ENCODE results near the gene SLC35A1. TPM values are rescaled to one million over a fixed set of nuclear protein-coding genes. Genes with fewer than 3 reads are reported as not detected.

SLC35A1 gene
- total RNA-seq, 1 donor from 2014 or later: 11.3 TPM

- DNase-seq (ENCODE audit: low spot score): no peak
Observed at GRCh38 chr6:87522686-87523085, 49.9 kb downstream of the SLC35A1 start.

GRCh38 chr6:87529221-87529620 lies 56.4 kb downstream of the SLC35A1 start:
- no peak for DNase-seq (ENCODE audit: low spot score)

DNA sequence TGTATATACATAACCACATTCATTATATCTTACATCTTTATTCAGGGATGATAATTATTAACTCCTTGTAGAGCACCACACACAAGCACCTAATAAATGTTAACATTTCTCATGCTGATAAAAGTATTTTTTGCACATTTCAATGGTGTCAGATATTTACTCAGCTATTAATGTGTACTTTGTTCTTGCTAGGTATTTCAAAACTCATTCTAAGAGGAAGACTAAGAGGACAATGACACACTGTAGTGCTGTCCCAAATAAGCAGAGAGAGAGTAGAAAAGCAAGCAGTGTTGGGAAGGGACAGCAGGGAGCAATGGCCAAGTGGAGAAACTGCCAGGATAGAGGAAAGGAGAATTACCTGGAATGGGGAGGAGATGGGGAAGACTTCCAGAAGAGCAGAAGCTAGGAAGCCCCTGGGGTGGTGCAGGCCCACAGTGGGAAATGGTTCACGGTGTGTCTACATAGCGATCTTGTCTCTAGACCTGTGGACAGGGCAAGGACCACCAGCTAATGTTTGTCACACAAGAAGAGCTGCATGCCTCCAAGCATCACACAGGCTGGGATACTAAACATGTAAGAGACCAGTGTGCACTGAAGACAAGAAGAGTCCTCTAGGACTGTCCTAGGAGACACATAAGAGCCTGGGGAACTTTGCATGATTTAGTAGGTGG lies 61.7 kb downstream of the SLC35A1 start:
- DNase-seq (ENCODE audit: low spot score): no peak

DNA sequence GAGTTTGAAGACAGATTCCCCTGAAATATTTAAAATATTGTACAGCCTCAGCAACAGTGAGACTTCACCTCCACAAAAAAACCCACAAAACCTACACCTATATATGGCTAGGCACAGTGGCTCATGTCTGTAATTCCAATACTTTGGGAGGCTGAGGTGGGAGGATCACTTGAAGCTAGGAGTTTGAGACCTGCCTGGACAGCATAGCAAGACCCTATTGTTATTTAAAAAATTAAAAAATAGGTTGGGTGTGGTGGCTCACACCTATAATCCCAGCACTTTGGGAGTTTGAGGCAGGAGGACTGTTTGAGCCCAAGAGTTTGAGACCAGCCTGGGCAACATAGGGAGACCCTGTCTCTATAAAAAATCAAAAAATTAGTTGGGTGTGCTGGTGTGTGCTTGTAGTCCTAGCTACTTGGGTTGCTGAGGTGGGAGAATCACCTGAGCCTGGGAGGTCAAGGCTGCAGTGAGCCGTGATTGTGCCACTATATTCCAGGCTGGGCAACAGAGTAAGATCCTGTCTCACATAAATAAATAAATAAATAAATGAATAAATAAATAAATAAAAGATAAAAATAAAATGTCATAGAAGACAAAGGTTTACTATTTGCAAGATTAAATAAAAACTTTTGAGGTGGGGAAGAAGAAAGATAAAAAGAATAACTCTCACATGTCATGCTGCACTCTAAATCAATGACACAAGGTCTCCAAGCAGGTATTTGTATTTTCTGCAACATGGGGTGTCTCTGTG lies 65.9 kb downstream of the SLC35A1 start:
- no peak for DNase-seq (ENCODE audit: low spot score)

- no peak for DNase-seq (ENCODE audit: low spot score)
Observed at GRCh38 chr6:87539554-87539953, 66.8 kb downstream of the SLC35A1 start.

DNA sequence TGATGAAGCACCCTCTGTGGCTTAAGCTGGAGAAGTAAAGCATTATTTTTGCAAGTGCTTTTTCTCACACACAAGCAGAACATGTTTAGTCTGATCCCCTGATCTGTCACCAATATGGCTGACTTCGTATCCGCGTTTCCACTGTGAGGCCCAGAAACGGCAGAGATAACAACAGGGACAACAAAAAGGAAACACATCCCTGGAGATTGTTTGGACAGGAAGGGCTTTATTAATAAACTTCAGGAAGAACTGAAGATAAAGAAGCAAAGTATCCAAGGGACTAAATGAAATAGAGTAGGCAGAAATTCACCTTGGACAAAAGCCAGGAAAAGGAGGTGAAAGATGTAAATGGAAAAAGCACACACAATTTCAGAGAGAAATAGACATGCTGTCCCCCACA lies 67.8 kb downstream of the SLC35A1 start:
- DNase-seq (ENCODE audit: low spot score): no peak

DNA sequence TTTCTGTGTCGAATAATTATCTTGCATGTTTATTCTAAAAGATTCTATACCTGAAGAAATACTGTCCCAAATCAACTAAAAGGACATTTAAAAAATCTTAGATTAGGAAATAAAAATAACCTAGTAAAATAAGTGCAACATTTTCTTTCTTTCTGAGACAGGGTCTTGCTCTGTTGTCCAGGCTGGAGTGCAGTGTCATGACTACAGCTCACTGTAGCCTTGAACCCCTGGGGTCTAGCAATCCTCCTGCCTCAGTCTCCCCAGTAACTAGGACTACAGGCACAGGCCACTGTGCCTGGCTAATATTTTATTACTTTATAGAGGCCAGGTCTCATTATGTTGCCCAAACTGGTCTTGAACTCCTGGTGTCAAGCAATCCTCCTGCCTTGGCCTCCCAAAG lies 68.3 kb downstream of the SLC35A1 start:
- DNase-seq (ENCODE audit: low spot score): no peak

- DNase-seq (ENCODE audit: low spot score): no peak
Observed at GRCh38 chr6:87541744-87542143, 69.0 kb downstream of the SLC35A1 start.

GRCh38 chr6:87543696-87544473 lies 71.1 kb downstream of the SLC35A1 start:
- DNase-seq (ENCODE audit: low spot score): no peak

- no peak for DNase-seq (ENCODE audit: low spot score)
Observed at GRCh38 chr6:87544474-87544735, 71.6 kb downstream of the SLC35A1 start.

DNA sequence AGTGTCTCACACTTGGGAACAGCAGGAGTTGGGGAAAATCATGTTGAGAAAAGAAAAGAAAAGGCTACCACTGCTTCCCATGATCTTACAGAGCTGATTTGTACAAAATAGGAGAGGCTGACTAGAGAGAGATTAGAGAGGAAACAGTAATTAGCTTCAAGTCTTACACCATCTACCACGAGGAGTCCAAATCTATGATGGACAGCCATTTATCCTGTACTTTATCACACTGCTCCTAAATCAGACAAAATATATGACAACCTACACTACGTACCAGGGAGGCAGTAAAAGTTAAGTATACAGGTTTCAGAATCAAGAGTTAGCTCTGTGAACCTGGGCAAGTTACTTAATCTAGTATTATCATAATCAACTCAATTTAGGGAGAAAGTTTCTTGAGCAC lies 79.0 kb downstream of the SLC35A1 start:
- no peak for DNase-seq (ENCODE audit: low spot score)

- no peak for DNase-seq (ENCODE audit: low spot score)
Observed at GRCh38 chr6:87553159-87553765, 80.5 kb downstream of the SLC35A1 start.

DNA sequence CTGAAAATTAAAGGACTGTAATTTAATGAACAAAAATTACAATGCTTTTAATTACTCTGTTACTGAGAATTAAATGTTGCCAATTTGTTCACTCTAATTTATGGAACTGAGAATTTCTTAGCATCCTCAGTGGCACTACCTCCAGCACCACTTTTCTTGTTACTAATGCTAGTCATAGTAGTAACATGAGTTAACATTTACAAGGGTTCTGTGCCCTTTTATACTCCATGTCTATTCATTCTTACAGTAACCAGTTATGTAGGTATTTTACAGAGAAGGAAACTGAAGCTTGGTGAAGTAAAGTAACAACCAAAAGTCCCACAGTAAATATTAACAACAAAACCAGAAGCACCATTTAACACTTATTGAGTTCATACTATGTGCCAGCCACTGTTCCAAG lies 82.7 kb downstream of the SLC35A1 start:
- DNase-seq (ENCODE audit: low spot score): no peak

- no peak for DNase-seq (ENCODE audit: low spot score)
Observed at GRCh38 chr6:87558446-87558845, 85.7 kb downstream of the SLC35A1 start.

- peak; percentile 6 for DNase-seq (ENCODE audit: low spot score)
Observed at GRCh38 chr6:87561017-87561416, 88.2 kb downstream of the SLC35A1 start.

Other genes starting within 250 kb of the SLC35A1 start
- gene SMIM8, start 150.4 kb upstream of the SLC35A1 start, total RNA-seq (ENCODE audit: insufficient read depth, low replicate concordance): 17.3 TPM
- 4.8 TPM for gene GJB7, start 143.7 kb upstream of the SLC35A1 start, total RNA-seq (ENCODE audit: insufficient read depth, low replicate concordance)
- gene C6orf163, start 128.2 kb upstream of the SLC35A1 start, total RNA-seq (ENCODE audit: insufficient read depth, low replicate concordance): 4.3 TPM
- 5.1 TPM for gene CFAP206, start 65.0 kb upstream of the SLC35A1 start, total RNA-seq (ENCODE audit: insufficient read depth, low replicate concordance)
- gene RARS2, start 117.0 kb downstream of the SLC35A1 start, total RNA-seq (ENCODE audit: insufficient read depth, low replicate concordance): 59.0 TPM
- gene ORC3, start 117.2 kb downstream of the SLC35A1 start, total RNA-seq (ENCODE audit: insufficient read depth, low replicate concordance): 50.3 TPM
- 6.5 TPM for gene AKIRIN2, start 229.3 kb downstream of the SLC35A1 start, total RNA-seq (ENCODE audit: insufficient read depth, low replicate concordance)

Measured in umbilical cord (tissue), 2 donors.